RWPE1 (cell line): ENCODE data around the gene RIMBP2.

Source experiments
- CTCF ChIA-PET: fragments of 350-600 bp; sonication (Branson Sonifier 250); formaldehyde crosslinking; extraction: SDS; loops from one replicate; lab custom pipeline; 2021; lab: Yijun Ruan, JAX
- POLR2A ChIA-PET: fragments of 400-600 bp; formaldehyde crosslinking; extraction: SDS; loops from one replicate; lab custom pipeline; 2020; ENCODE audit warnings: antibody characterized with exemption; ENCODE audit not compliant: low non-redundant PET; lab: Yijun Ruan, JAX
- DNase-seq: peaks from one replicate; pipeline ENCODE4 v3.0.0; 2012; ENCODE audit warnings: low spot score
- H3K27ac ChIP-seq: fragments of 450-650 bp; 2 replicates; pipeline ENCODE4 v1.5.1; 2017
- CTCF ChIP-seq: fragments of 450-650 bp; conservative IDR thresholded peaks from 2 replicates; pipeline ENCODE4 v1.5.1; 2017; ENCODE audit warnings: low read depth, mild to moderate bottlenecking

RIMBP2 gene

GRCh38 chr12:130451001-130451930, 264.8 kb downstream of the RIMBP2 start:
- POLR2A ChIA-PET: no interaction called here
- CTCF ChIA-PET: no interaction called here
- DNase-seq: no peak
- no peak overlapping the region for H3K27ac ChIP-seq
- TF ChIP-seq CTCF: no peak

DNA sequence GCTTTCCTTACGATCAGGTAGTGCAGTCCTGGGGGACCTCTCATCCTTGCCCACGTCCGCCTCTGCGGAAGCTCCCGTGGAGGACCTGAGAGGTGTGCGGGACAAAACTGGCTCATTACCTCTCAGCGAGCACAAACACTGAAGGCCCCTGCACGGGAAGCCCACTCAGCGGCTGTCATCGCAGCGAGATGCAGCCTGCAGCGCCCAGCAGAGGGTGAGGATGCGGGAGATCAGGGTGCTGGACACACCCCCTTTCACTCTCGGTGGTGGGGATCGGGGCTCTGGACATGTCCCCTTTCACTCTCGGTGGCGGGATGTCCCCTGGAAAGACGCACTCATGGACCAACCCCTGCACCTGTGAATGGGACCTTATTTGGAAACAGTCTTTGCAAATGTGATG, 266.8 kb downstream of the RIMBP2 start:
- no peak for TF ChIP-seq CTCF
- no peak for DNase-seq
- H3K27ac ChIP-seq: no peak overlapping the region
- CTCF ChIA-PET: no interaction called here
- POLR2A ChIA-PET: no interaction called here

DNA sequence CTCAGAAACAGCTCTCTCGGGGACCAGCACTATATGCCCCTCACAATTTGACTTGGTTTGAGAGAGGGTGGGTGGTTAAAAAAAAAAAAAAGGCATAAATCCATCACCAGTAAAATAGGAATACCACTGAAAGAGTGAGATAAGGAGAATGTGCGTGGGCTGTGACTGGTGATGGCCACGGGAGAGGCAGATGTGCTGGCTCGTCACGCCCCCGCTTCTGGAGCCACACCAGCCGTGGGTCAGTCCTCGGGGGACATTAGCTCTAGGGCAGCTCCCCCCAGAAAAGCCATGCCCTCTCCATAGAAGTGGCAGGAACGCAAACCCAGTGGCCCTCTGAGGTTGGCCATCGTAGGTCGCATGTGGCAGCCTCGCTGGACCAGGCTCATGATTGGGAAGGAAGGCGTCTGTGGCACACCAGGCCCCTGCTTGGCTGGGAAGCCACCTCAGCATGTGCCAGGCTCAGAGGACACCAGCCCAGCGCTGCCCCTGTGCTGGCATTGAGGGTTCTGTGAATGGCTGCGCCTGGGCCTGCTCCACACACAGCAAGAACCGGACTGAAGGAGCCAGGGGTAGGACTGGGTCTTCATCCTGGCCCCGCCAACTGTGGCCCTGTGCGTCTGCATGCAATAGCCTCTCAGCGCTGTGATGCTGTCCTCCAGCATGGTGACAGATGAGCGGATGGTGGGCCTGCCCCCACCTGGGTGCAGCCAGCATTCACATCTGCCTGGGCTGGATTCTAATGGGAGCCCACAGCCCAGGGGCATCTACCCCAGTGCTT, 267.9 kb downstream of the RIMBP2 start:
- POLR2A ChIA-PET: no interaction called here
- CTCF ChIA-PET: no interaction called here
- no peak for TF ChIP-seq CTCF
- no peak for DNase-seq
- H3K27ac ChIP-seq: no peak overlapping the region

DNA sequence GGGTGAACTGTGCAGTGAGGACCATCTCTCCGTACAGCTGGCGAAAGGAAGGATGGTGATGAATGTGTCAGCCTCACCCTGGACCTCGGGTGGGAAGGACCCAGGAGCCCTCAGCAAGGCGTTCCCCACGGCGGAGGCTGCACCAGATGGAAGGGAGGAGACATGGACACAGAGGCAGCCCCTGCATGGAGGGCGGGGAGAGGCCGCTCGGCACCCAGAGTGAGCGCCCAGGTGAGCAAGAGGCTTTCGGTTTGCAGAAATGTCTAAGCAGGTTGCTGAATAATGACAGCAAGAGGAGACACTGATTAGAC, 268.5 kb downstream of the RIMBP2 start:
- CTCF ChIA-PET: no interaction called here
- POLR2A ChIA-PET: no interaction called here
- DNase-seq: no peak
- TF ChIP-seq CTCF: no peak
- H3K27ac ChIP-seq: no peak overlapping the region

- ChIA-PET CTCF (interaction anchor here (0.6 kb wide), 1 partner anchor 69 kb away, joined by 6 read pairs; no protein-coding TSS in a partner anchor), POLR2A (interaction anchor here (0.6 kb wide), 1 partner anchor 11 kb away, joined by 3 read pairs; no protein-coding TSS in a partner anchor)
- DNase-seq: no peak
- no peak overlapping the region for H3K27ac ChIP-seq
- TF ChIP-seq CTCF: no peak
These were observed 269.0 kb downstream of the RIMBP2 start for GRCh38 chr12:130446846-130447654.

DNA sequence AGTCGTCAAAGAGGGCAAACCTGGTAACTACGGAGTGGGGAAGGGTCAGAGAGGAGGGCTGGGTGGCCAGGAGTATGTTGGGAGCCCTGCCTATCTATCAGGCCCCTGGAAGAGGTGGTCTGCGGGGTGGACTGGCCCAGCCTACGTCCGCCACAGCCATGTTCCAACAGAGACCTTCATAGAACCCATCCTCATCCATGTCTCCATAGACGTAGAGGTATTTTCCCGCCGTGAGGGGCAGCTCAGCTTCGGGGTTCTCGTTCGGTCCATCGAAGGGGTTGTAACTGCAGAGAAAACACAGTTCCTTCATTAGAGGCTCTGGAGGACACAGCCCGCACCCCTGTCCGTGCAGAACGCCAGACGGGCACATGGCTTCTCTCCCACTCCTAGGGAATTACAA, 271.1 kb downstream of the RIMBP2 start:
- no peak overlapping the region for H3K27ac ChIP-seq
- POLR2A ChIA-PET: no interaction called here
- DNase-seq: no peak
- TF ChIP-seq CTCF: no peak
- CTCF ChIA-PET: no interaction called here
